ENCODE measurements around the gene SPNS3.

DNA sequence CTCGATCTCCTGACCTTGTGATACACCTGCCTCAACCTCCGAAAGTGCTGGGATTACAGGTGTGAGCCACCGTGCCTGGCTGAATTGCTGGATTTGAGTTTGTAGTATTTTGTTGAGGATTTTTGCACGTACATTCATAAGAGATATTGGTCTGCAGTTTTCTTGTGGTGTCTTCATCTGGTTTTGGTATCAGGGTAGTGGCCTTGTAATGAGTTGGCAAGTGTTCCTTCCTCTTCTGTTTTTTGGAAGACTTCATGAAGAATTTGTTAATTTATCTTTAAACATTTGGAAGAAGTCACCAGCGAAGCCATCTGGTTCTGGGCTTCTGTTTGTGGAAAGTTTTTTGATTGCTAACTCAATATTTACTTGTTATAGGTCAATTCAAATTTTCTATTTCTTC, 26.9 kb downstream of the SPNS3 start:
- TF ChIP-seq TARDBP (IDR thresholded peaks at IDR 0.05) = no peak
- no peak for TF ChIP-seq NFRKB (IDR thresholded peaks at IDR 0.05)
- TF ChIP-seq SP1 (IDR thresholded peaks at IDR 0.05) = no peak
- no peak for TF ChIP-seq LEF1 (IDR thresholded peaks at IDR 0.05; ENCODE audit: borderline replicate concordance)
- TF ChIP-seq, protein P1, sequence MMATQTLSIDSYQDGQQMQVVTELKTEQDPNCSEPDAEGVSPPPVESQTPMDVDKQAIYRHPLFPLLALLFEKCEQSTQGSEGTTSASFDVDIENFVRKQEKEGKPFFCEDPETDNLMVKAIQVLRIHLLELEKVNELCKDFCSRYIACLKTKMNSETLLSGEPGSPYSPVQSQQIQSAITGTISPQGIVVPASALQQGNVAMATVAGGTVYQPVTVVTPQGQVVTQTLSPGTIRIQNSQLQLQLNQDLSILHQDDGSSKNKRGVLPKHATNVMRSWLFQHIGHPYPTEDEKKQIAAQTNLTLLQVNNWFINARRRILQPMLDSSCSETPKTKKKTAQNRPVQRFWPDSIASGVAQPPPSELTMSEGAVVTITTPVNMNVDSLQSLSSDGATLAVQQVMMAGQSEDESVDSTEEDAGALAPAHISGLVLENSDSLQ (IDR thresholded peaks at IDR 0.05) = no peak
